Epithelial cell of prostate (primary cell): ENCODE results near the gene PWP1.

Source experiments
- DNase-seq: peaks from one replicate; pipeline ENCODE4 v3.0.0-alpha.2; 2011; ENCODE audit warnings: low read depth, low spot score
- H3K27ac ChIP-seq: fragments of 450-650 bp; 2 replicates; pipeline ENCODE4 v1.5.1; 2017; ENCODE audit warnings: mild to moderate bottlenecking

Gene PWP1

DNA sequence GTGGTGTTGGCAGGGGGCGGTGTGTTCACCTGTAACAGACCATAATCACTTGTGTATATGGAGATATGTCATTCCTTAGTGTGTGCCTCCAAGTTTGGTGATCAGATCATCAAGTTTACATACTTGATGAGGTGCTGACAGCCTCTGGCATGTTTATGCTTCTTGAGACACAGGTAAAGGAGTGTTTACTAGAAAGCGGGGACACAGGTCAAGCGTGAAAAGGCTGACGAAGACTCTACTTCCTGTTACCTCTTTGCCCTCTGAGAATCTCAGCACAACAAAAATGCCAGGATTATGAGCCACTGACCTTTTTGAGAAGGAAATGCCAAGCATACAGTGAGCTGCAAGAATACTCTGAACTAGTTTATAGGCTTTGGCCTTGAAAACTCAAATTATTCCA lies 45.8 kb downstream of the PWP1 start:
- no peak for DNase-seq
- peak overlapping the region; percentile 30 for H3K27ac ChIP-seq

DNA sequence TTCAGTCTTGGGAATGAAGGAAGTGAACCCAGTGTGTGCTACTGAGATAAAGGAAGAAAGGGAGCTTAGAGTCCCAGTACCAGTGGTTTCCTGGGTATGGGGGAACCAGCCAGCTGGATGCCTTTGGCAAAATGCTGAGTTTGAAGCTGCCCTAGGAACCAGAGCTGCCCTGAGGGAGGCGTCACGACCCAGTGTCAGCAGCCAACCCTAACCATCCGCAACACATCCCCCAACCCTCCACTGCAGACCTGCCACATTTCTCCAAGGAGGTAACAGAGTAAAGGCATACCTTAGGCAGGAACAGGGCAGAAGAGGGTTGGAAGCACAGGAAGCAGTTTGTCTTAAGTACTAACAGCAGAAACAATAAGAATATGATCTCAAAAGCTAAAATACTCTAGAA lies 46.8 kb downstream of the PWP1 start:
- DNase-seq = no peak
- peak overlapping the region; percentile 30 for H3K27ac ChIP-seq

DNA sequence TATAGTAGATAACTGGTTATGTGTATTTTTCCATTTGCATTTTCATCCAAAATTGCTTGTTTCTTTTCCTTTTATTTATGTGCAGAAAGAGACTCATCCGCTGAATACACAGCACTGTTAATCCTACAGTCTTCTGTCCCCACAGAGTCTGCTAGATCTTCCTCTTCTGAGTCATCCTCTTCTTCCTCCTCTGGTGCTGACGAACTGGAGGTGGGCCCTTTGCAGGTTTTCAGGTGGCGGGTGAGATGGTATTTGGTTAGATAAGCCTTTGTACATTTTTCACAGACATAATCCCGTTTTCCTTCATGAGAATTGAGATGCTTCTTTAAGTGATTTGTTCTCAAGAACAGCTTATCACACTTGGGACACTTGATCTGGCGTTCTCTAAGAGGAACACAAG lies 48.5 kb downstream of the PWP1 start:
- DNase-seq = no peak
- H3K27ac ChIP-seq = no peak overlapping the region

DNA sequence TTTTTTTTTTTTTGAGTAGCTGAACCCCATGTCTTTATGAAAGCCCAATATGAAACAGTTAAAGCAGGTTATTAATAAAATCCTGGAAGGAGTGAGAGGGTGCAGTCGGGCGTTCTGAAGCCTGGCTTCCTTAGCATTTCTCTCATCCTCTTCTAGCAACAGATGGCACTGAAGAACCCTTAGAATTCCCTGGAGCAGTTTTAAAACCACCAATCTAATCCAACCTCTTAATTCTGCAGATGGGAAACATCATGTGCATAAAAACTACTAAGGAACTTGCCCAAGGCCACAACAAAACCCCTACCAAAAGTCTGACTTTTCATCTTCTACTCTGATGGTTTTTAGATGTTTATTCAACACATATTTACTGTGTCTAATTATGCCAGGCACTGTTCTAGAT lies 50.2 kb downstream of the PWP1 start:
- H3K27ac ChIP-seq = no peak overlapping the region
- no peak for DNase-seq

DNA sequence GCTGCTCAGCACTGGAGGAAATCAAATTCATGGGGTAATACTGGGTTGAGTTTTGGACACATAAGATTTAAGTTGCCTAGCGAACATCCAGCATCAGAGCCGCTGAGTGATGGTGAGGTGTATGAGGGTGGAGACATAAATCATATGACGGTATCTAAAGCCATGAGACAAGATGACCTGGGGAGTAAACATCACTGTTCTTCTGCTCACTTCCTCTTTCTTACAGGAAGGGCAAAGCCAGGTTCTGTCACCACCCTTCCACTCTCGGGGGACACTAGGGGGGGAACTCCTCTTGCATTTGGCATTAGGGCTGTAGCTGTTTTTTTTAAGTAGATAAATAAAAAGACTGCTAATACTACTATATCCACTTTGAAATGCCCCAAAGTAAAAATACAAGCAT lies 51.3 kb downstream of the PWP1 start:
- DNase-seq = no peak
- no peak overlapping the region for H3K27ac ChIP-seq

DNA sequence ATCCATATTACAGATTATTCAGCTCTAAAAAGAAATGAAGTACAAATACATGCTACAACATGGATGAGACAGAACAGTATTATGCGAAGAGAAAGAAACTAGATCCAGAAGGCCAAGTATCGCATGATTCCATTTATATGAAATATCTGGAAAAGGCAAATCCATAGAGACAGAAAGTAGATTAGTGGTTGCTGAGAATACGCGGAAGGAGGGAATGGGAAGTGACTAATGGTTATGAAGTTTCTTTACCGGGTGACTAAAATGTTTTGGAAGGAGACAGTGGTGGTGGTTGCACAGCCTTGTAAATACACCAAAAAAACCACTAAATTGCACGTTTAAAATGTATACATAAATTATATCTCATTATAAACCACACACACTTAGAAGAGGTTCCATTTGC lies 62.9 kb downstream of the PWP1 start:
- H3K27ac ChIP-seq = peak overlapping the region; percentile 97
- peak; percentile 27 for DNase-seq

DNA sequence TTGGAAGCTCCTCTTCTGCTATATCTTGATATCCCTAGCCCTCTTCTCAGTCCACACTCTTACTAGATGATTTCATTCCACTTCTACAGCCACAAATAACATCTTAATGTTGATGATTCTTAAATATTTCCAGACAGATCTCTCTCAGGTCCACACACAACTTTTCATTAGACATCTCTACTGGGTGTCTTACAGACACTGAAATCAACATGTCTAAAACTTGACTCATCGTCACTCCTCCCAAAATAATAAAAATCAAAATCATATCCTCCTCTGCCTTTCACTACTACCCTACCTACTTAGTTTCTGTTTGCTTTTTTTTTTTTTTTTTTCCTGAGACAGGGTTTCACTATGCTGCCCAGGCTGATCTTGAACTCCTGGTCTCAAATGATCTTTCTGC lies 63.5 kb downstream of the PWP1 start:
- H3K27ac ChIP-seq = peak overlapping the region; percentile 97
- DNase-seq = peak; percentile 68

DNA sequence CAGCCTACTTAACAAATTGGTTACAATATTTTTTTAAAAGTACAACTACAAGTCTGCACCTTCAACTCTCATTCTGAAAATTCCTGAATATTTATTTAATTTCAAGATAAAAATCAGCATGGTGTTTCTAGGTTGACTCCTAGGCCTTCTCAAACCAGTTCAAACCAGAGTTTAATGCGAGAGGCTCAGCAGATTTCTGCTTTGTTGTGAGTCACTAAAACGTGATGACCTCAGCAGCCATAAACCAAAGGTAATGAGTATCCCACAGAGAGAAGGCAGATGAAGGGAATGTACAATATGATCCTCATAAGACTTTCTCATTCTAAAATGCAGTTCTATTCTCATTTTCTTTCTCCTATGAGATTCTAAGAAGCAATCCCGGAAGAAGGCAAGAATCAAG lies 73.8 kb downstream of the PWP1 start:
- peak overlapping the region; percentile 85 for H3K27ac ChIP-seq
- DNase-seq = peak; percentile 65

DNA sequence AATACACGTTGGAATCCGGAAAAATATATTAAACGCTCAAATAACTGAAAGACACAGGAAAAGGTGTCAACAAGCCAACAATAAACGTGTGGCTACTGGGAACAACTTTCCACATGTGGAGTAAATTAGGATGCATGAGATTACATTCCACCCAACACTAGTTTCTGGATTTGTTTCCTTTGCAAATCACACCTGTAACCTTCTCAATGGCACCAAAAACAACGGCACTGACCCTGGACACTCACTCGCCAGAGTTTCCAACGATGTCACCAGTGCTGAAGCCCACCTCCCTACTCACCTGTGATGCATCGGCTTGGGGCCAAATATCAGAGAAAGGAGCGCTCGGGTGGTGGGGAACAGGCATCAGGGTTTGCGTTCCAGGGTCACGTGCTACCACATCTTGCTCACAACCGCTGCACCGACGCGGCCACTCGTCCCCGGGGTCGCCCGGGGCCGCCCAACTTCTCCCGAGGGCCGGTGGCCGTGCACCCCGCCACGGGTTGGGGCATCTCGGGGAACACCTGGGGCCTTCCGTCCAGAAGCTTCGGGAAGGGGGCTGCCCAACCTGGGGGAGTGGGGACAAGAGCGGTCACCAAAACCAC lies 74.7 kb downstream of the PWP1 start:
- H3K27ac ChIP-seq = peak overlapping the region; percentile 85
- DNase-seq = no peak

DNA sequence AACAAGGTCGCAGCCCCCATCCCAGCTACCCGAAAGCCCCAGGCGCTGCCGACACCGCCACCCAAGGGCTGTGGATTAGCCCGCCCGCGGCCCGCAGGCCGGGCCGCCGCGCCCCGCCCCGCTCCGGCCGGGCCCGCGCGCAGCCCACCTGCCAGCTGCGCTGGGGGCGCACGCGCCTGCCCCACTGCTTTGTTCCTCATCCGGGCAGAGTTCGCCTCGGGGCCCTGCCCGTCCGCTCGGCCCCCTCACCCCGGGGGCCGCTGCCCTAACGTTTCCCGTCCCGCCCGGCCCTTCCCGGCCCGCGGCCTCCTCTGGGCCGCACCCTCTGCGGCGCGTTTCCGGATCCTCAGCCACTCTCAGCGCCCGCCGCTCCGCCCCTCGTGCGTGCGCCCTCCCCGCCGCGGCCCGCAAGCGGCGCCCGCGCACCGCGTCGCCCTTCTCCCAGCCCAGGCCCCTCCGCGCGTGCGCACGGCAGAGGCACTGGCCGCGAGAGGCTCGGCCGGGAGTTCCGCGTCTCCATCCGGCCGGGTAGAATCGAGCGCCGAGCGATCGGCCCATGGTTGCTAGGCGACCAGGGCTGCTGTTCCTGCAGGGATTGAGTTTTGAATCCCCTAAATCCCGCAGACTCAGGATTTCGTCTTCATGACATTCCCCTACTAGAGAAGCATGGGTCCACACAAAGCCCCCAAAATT lies 75.4 kb downstream of the PWP1 start, which contains the start of gene PRDM4:
TSS of gene PRDM4 (minus strand) at position 329 of the 693 bp plus-strand sequence. CDS start 622 bp downstream, outside the sequence.
- peak within 1 kb of the TSS; percentile 85 for H3K27ac ChIP-seq
- DNase-seq = peak; percentile 63

DNA sequence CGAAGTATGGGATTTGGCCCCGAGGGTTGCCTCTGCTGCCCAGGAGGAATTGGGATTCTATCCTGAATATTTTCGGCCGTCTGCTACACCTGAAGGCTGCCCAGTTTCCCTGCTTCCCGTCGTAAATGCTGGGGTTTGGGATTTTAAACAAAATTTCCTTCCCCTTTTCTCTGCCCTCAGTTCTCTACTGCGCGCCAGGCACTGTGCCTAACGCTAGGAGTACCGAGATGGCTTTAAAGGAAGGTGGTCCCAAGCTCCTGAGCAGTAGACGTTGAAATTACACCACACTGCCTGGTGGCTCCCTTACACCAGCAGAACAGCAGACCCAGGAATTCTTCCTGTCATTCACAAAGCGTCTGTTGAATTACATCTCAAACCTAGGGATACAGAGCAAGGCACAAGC lies 75.9 kb downstream of the PWP1 start:
- DNase-seq = no peak
- no peak overlapping the region for H3K27ac ChIP-seq
